Liver (tissue), 9 donors: ENCODE data around the gene NAT9. TPM values are rescaled to one million over a fixed set of nuclear protein-coding genes. Genes with fewer than 3 reads are reported as not detected.

Experiments used
- DNase-seq: peaks from one replicate; pipeline ENCODE4 v3.0.0-alpha.2; 2017; ENCODE audit warnings: low spot score
- H3K27ac ChIP-seq, 2 donors: one replicate each; pipeline ENCODE4 v1.7.0; 2013; ENCODE audit warnings: inconsistent platforms in 2 of 2, low read length in 2 of 2, control low read depth in 1 of 2, low read depth in 1 of 2, mild to moderate bottlenecking in 1 of 2
- H3K27me3 ChIP-seq, 4 donors: one replicate each; pipeline versions ENCODE4 v1.6.1 to v1.7.0; 2013; ENCODE audit warnings: low read length in 3 of 4, inconsistent platforms in 1 of 4, mild to moderate bottlenecking in 1 of 4, moderate library complexity in 1 of 4; ENCODE audit not compliant: control insufficient read depth in 4 of 4, insufficient read depth in 4 of 4
- H3K36me3 ChIP-seq, 4 donors: one replicate each; pipeline versions ENCODE4 v1.6.1 to v1.7.0; 2013; ENCODE audit warnings: low read length in 3 of 4, mild to moderate bottlenecking in 3 of 4, low read depth in 1 of 4, moderate library complexity in 1 of 4; ENCODE audit not compliant: control insufficient read depth in 4 of 4, insufficient read depth in 3 of 4
- H3K4me1 ChIP-seq, 4 donors: one replicate each; pipeline versions ENCODE4 v1.6.1 to v1.7.0; 2013; ENCODE audit warnings: low read length in 3 of 4, mild to moderate bottlenecking in 3 of 4, moderate library complexity in 1 of 4; ENCODE audit not compliant: control insufficient read depth in 4 of 4, insufficient read depth in 4 of 4
- H3K4me3 ChIP-seq, 3 donors: one replicate each; pipeline versions ENCODE4 v1.6.1 to v1.7.0; 2013; ENCODE audit warnings: low read length in 3 of 3, control low read depth in 1 of 3, low read depth in 1 of 3, mild to moderate bottlenecking in 1 of 3
- H3K9ac ChIP-seq, 2 donors: one replicate each; pipeline ENCODE4 v1.7.0; 2013; ENCODE audit warnings: low read length in 2 of 2, mild to moderate bottlenecking in 2 of 2, moderate library complexity in 2 of 2, control low read depth in 1 of 2, low read depth in 1 of 2
- H3K9me3 ChIP-seq, 4 donors: one replicate each; pipeline versions ENCODE4 v1.6.1 to v1.7.0; 2013; ENCODE audit warnings: low read length in 3 of 4; ENCODE audit not compliant: control insufficient read depth in 4 of 4
- EGR1 ChIP-seq, 2 donors: IDR thresholded peaks; 2 replicates each; pipeline ENCODE4 v1.6.1; 2016 to 2018; ENCODE audit warnings: antibody characterized with exemption in 2 of 2, low read depth in 2 of 2
- FOXA2 ChIP-seq: IDR thresholded peaks from 2 replicates; pipeline ENCODE4 v1.6.1; 2016; ENCODE audit warnings: antibody characterized with exemption
- GABPA ChIP-seq, 2 donors: IDR thresholded peaks in 1 of 2; conservative IDR thresholded peaks in 1 of 2; 2 replicates each; pipeline ENCODE4 v1.6.1; 2016; ENCODE audit warnings: antibody characterized with exemption in 2 of 2, mild to moderate bottlenecking in 1 of 2, moderate library complexity in 1 of 2
- HNF4A ChIP-seq, 2 donors: conservative IDR thresholded peaks; 2 replicates each; pipeline ENCODE4 v1.6.1; 2016; ENCODE audit warnings: antibody characterized with exemption in 2 of 2, mild to moderate bottlenecking in 2 of 2
- HNF4G ChIP-seq: IDR thresholded peaks from 2 replicates; pipeline ENCODE4 v1.6.1; 2016; ENCODE audit warnings: antibody characterized with exemption
- JUND ChIP-seq, 2 donors: IDR thresholded peaks; 2 replicates each; pipeline ENCODE4 v1.6.1; 2016; ENCODE audit warnings: antibody characterized with exemption in 2 of 2
- NR2F2 ChIP-seq: IDR thresholded peaks from 2 replicates; pipeline ENCODE4 v1.6.1; 2016; ENCODE audit warnings: antibody characterized with exemption
- RAD21 ChIP-seq, 2 donors: IDR thresholded peaks; 2 replicates each; pipeline ENCODE4 v1.6.1; 2016; ENCODE audit warnings: antibody characterized with exemption in 2 of 2, mild to moderate bottlenecking in 2 of 2
- SP1 ChIP-seq: IDR thresholded peaks from 2 replicates; pipeline ENCODE4 v1.6.1; 2018; ENCODE audit warnings: antibody characterized with exemption, mild to moderate bottlenecking
- TAF1 ChIP-seq: conservative IDR thresholded peaks from 2 replicates; pipeline ENCODE4 v1.6.1; 2016; ENCODE audit warnings: antibody characterized with exemption, mild to moderate bottlenecking
- YY1 ChIP-seq: IDR thresholded peaks from 2 replicates; pipeline ENCODE4 v1.6.1; 2016; ENCODE audit warnings: antibody characterized with exemption, mild to moderate bottlenecking
- ZBTB33 ChIP-seq: IDR thresholded peaks from 2 replicates; pipeline ENCODE4 v1.6.1; 2016; ENCODE audit warnings: antibody characterized with exemption
- WGBS: extraction: QIAGEN DNeasy Blood & Tissue Kit; methylation state at CpG from one replicate; pipeline ENCODE4 v1.1.7; 2013; 5-methylcytosine and 5-hydroxymethylcytosine counted together
- polyA plus RNA-seq, 2 donors: library from polyadenylated mRNA; stranded (reverse) in 1 of 2; unstranded in 1 of 2; fragments of 200-250 nt in 1 of 2; fragments of >200 nt in 1 of 2; fragmentation: Nextera tagmentation in 1 of 2; extraction: Ambion mirVana in 1 of 2; gene quantifications; one replicate each; pipeline versions ENCODE4 v1.2.1 to v1.2.3, GENCODE V29; 2013 to 2015
- total RNA-seq, 2 donors: library from RNA; depleted of rRNA; stranded (reverse); fragments of >200 nt; gene quantifications; one replicate each; pipeline ENCODE4 v1.2.3, GENCODE V29; 2014
- TF ChIP-seq, protein P1 (sequence below): IDR thresholded peaks from 2 replicates; pipeline ENCODE4 v1.6.1; 2016; ENCODE audit warnings: antibody characterized with exemption
- TF ChIP-seq, protein P2 (sequence below): IDR thresholded peaks from 2 replicates; pipeline ENCODE4 v1.6.1; 2016; ENCODE audit warnings: antibody characterized with exemption, mild to moderate bottlenecking
- TF ChIP-seq, protein P3 (sequence below): IDR thresholded peaks from 2 replicates; pipeline ENCODE4 v1.6.1; 2016; ENCODE audit warnings: antibody characterized with exemption
- donor health status: healthy.
- donor health status: healthy.
- donor health status: healthy.
- donor health status: healthy.
- donor health status: healthy.

Gene NAT9
- total and polyA plus RNA-seq, 4 donors: 8.1 to 25.5 (median 17.1) TPM

GRCh38 chr17:74792586-74793105 lies 16.5 kb upstream of the NAT9 start:
- H3K27ac ChIP-seq: no peak overlapping the region
- H3K9me3 ChIP-seq: no peaks in the 10 kb centered on the region
- DNase-seq: no peak
- peaks cover 0 to 46% (median 20%) of the 10 kb centered on the region in 4 donors for H3K36me3 ChIP-seq
- no peak overlapping the region for H3K4me3 ChIP-seq
- 95% methylated on average over 12 of the region's 12 CpGs for WGBS
- no peaks in the 10 kb centered on the region for H3K4me1 ChIP-seq
- no peaks in the 10 kb centered on the region for H3K27me3 ChIP-seq
- no peak overlapping the region for H3K9ac ChIP-seq
- TF ChIP-seq, protein P1, sequence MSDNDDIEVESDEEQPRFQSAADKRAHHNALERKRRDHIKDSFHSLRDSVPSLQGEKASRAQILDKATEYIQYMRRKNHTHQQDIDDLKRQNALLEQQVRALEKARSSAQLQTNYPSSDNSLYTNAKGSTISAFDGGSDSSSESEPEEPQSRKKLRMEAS: no peak
- no peak for TF ChIP-seq ZBTB33
- no peak for TF ChIP-seq EGR1 (IDR thresholded peaks at IDR 0.05; ENCODE audit: low read depth in 2 of 2)
- TF ChIP-seq, protein P2, sequence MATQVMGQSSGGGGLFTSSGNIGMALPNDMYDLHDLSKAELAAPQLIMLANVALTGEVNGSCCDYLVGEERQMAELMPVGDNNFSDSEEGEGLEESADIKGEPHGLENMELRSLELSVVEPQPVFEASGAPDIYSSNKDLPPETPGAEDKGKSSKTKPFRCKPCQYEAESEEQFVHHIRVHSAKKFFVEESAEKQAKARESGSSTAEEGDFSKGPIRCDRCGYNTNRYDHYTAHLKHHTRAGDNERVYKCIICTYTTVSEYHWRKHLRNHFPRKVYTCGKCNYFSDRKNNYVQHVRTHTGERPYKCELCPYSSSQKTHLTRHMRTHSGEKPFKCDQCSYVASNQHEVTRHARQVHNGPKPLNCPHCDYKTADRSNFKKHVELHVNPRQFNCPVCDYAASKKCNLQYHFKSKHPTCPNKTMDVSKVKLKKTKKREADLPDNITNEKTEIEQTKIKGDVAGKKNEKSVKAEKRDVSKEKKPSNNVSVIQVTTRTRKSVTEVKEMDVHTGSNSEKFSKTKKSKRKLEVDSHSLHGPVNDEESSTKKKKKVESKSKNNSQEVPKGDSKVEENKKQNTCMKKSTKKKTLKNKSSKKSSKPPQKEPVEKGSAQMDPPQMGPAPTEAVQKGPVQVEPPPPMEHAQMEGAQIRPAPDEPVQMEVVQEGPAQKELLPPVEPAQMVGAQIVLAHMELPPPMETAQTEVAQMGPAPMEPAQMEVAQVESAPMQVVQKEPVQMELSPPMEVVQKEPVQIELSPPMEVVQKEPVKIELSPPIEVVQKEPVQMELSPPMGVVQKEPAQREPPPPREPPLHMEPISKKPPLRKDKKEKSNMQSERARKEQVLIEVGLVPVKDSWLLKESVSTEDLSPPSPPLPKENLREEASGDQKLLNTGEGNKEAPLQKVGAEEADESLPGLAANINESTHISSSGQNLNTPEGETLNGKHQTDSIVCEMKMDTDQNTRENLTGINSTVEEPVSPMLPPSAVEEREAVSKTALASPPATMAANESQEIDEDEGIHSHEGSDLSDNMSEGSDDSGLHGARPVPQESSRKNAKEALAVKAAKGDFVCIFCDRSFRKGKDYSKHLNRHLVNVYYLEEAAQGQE: no peak
- TF ChIP-seq YY1: no peak
- no peak for TF ChIP-seq HNF4G
- TF ChIP-seq JUND (IDR thresholded peaks at IDR 0.05): no peak
- TF ChIP-seq FOXA2: no peak
- no peak for TF ChIP-seq HNF4A (conservative IDR thresholded peaks at IDR 0.05)
- TF ChIP-seq NR2F2: no peak
- no peak for TF ChIP-seq TAF1
- TF ChIP-seq RAD21 (IDR thresholded peaks at IDR 0.05): no peak
- TF ChIP-seq, protein P3, sequence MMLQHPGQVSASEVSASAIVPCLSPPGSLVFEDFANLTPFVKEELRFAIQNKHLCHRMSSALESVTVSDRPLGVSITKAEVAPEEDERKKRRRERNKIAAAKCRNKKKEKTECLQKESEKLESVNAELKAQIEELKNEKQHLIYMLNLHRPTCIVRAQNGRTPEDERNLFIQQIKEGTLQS: no peak
- TF ChIP-seq SP1: no peak
- TF ChIP-seq GABPA (IDR thresholded peaks at IDR 0.05 in 1 of 2, conservative IDR thresholded peaks at IDR 0.05 in 1 of 2): no peak

DNA sequence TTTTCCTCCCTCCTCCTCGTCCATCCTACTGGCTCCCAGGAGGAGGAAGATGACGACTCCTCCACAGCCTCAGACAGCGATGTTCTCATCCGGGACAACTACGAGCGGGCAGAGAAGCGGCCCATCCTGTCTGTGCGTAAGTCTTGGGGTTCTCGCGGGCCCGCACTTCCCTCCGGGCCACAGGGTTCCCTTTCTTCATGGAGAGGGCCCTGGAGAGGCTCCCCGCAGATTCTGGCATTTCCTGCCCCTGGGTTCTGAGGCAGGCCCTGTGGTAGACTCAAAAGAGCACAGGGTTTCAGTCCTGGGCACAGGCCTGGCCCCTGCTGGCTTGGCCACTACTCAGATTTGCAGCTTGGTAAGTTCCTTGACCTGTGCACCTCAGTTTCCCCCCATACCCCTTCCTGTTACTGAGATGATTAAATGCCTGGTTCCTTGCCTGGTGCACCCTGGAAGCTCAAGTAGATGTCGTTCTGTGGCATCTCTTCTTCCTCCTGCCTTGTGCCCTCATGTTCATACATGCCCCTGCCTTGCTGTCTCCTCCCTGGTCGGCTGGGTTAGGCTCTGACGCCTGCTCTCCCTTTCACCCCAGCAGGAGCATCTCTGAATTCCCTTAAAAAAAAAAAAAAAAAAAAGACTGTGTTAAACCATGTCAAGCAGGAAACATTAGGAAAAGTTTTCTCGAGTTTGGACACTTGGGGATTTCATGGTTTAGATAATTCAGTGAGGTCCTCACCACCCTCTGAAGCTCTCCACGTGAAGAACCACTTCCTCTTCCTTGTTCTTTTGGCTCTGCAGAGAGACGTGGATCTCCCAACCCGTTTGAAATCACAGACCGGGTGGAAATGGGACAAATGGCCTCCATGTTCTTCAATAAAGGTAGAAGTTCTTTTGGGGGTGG lies 14.3 kb upstream of the NAT9 start:
- no peak overlapping the region for H3K27ac ChIP-seq
- DNase-seq: no peak
- 89% methylated on average over 21 of the region's 21 CpGs for WGBS

More for the DNA sequence above, 14.3 kb upstream of the NAT9 start:
- Histone ChIP-seq H3K4me3 (no peak overlapping the region), H3K4me1 (no peaks in the 10 kb centered on the region), H3K9ac (no peak overlapping the region), H3K27me3 (no peaks in the 10 kb centered on the region), H3K36me3 (peaks cover 0 to 30% (median 19%) of the 10 kb centered on the region in 4 donors), H3K9me3 (no peaks in the 10 kb centered on the region)
- TF ChIP-seq RAD21 (IDR thresholded peaks at IDR 0.05): no peak
- TF ChIP-seq HNF4A (conservative IDR thresholded peaks at IDR 0.05): no peak
